Hepatocyte (in vitro differentiated cells): ENCODE measurements around the gene VWA8.

Source experiments
- EZH2phosphoT487 ChIP-seq: fragments of 200-600 bp; sonication (generic); IDR thresholded peaks from one replicate; pipeline ENCODE4 v1.6.1; 2018; ENCODE audit warnings: antibody characterized with exemption, mild to moderate bottlenecking, low read depth, moderate library complexity; ENCODE audit not compliant: unreplicated experiment, severe bottlenecking
- TF ChIP-seq, protein P1 (sequence below): fragments of 200-600 bp; sonication (generic); IDR thresholded peaks from 2 replicates; pipeline ENCODE4 v1.5.1; 2016; ENCODE audit warnings: antibody characterized with exemption, mild to moderate bottlenecking; ENCODE audit not compliant: poor library complexity

DNA sequence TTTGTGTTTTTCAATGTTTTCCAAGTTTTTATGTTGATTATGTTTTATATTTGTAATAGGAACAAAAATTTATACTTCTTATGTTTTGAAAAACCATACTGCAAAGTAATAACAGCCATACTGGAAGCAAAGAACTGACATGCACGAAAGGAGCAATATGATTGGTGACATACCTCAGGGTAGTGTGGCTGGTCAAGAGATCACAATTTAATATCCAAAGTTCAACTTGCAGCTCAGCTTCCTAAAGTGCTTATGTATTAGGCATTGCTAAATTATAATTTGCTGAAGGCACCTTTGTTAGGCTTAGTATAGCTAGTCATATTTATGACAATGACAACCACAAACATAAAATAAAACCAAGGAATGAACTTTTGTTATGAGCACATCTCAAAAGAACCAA is 25.9 kb downstream of the VWA8 start:
- no peak for TF ChIP-seq EZH2phosphoT487
- TF ChIP-seq, protein P1, sequence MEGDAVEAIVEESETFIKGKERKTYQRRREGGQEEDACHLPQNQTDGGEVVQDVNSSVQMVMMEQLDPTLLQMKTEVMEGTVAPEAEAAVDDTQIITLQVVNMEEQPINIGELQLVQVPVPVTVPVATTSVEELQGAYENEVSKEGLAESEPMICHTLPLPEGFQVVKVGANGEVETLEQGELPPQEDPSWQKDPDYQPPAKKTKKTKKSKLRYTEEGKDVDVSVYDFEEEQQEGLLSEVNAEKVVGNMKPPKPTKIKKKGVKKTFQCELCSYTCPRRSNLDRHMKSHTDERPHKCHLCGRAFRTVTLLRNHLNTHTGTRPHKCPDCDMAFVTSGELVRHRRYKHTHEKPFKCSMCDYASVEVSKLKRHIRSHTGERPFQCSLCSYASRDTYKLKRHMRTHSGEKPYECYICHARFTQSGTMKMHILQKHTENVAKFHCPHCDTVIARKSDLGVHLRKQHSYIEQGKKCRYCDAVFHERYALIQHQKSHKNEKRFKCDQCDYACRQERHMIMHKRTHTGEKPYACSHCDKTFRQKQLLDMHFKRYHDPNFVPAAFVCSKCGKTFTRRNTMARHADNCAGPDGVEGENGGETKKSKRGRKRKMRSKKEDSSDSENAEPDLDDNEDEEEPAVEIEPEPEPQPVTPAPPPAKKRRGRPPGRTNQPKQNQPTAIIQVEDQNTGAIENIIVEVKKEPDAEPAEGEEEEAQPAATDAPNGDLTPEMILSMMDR, result no peak
